Endothelial cell (in vitro differentiated cells): ENCODE measurements around the gene MT1B. TPM values are rescaled to one million over a fixed set of nuclear protein-coding genes. Genes with fewer than 3 reads are reported as not detected.
A peak's percentile ranks its signal among the peaks of the same experiment; 100 is the strongest.

ENCODE experiments used
- DNase-seq: peaks from one replicate; pipeline ENCODE4 v3.0.0; 2021; ENCODE audit warnings: low spot score
- H3K27ac Mint-ChIP-seq: one replicate; pipeline ENCODE4 v1.8.0; 2021; ENCODE audit warnings: mixed read lengths, inconsistent platforms; ENCODE audit not compliant: unreplicated experiment
- H3K27me3 Mint-ChIP-seq: one replicate; pipeline ENCODE4 v1.8.0; 2021; ENCODE audit warnings: mild to moderate bottlenecking, moderate library complexity, mixed read lengths, inconsistent platforms; ENCODE audit not compliant: unreplicated experiment
- H3K36me3 Mint-ChIP-seq: one replicate; pipeline ENCODE4 v1.8.0; 2021; ENCODE audit warnings: mild to moderate bottlenecking, low read depth, mixed read lengths, inconsistent platforms; ENCODE audit not compliant: unreplicated experiment
- H3K4me1 Mint-ChIP-seq: one replicate; pipeline ENCODE4 v1.8.0; 2021; ENCODE audit warnings: mild to moderate bottlenecking, mixed read lengths, inconsistent platforms; ENCODE audit not compliant: unreplicated experiment
- H3K4me3 Mint-ChIP-seq: one replicate; pipeline ENCODE4 v1.8.0; 2021; ENCODE audit warnings: mild to moderate bottlenecking, mixed read lengths, inconsistent platforms; ENCODE audit not compliant: unreplicated experiment
- H3K9me3 Mint-ChIP-seq: one replicate; pipeline ENCODE4 v1.8.0; 2021; ENCODE audit warnings: mixed read lengths, inconsistent platforms; ENCODE audit not compliant: unreplicated experiment
- CTCF ChIP-seq: fragments of 200-600 bp; sonication (generic); IDR thresholded peaks from one replicate; pipeline ENCODE4 v1.5.0; 2021; ENCODE audit warnings: antibody characterized with exemption; ENCODE audit not compliant: unreplicated experiment
- total RNA-seq: library from RNA; stranded (reverse); fragmentation: NEBNext Ultra II Directional; extraction: Animal tissue kit (Norgen Biotek cat#: 25700); gene quantifications from one replicate; pipeline ENCODE4 v1.2.1, GENCODE V29; 2021; ENCODE audit not compliant: unreplicated experiment

The MT1B gene
- total RNA-seq, 1 donor from 2014 or later = not detected

GRCh38 chr16:56606476-56607108 is 45.1 kb upstream of the MT1B start:
- Mint-ChIP-seq H3K27ac (peak overlapping the region; percentile 89), H3K9me3 (no peaks in the 10 kb centered on the region), H3K4me1 (peaks cover 35% of the 10 kb centered on the region), H3K27me3 (peaks cover 18% of the 10 kb centered on the region), H3K36me3 (no peaks in the 10 kb centered on the region), H3K4me3 (peak overlapping the region; percentile 62)
- TF ChIP-seq CTCF = no peak
- no peak for DNase-seq

GRCh38 chr16:56607109-56607618 is 44.5 kb upstream of the MT1B start:
- Mint-ChIP-seq H3K27me3 (peaks cover 18% of the 10 kb centered on the region), H3K27ac (peak overlapping the region; percentile 89), H3K4me1 (peaks cover 35% of the 10 kb centered on the region), H3K9me3 (no peaks in the 10 kb centered on the region), H3K4me3 (peak overlapping the region; percentile 76), H3K36me3 (no peaks in the 10 kb centered on the region)
- peak; percentile 67 for DNase-seq
- TF ChIP-seq CTCF = no peak

- Mint-ChIP-seq H3K36me3 (no peaks in the 10 kb centered on the region), H3K27me3 (peaks cover 18% of the 10 kb centered on the region), H3K9me3 (no peaks in the 10 kb centered on the region), H3K4me3 (peak overlapping the region; percentile 76), H3K4me1 (peaks cover 35% of the 10 kb centered on the region), H3K27ac (peak overlapping the region; percentile 89)
- TF ChIP-seq CTCF = no peak
- no peak for DNase-seq
Measured at GRCh38 chr16:56607675-56608042, 44.0 kb upstream of the MT1B start.

- peak; percentile 66 for DNase-seq
Measured at GRCh38 chr16:56608043-56608875, 43.4 kb upstream of the MT1B start, which contains the start of gene MT2A. Gene MT2A (plus strand): TSS chr16:56608584. CDS start chr16:56608656, 72 bp downstream.

More at GRCh38 chr16:56608043-56608875, 43.4 kb upstream of the MT1B start, which contains the start of gene MT2A:
- H3K9me3 Mint-ChIP-seq = no peaks in the 10 kb centered on the region
- peaks cover 18% of the 10 kb centered on the region for H3K27me3 Mint-ChIP-seq
- no peak for TF ChIP-seq CTCF
- peak within 1 kb of the TSS; percentile 89 for H3K27ac Mint-ChIP-seq
- no peaks in the 10 kb centered on the region for H3K36me3 Mint-ChIP-seq
- peaks cover 35% of the 10 kb centered on the region for H3K4me1 Mint-ChIP-seq
- peak within 1 kb of the TSS; percentile 77 for H3K4me3 Mint-ChIP-seq
